Breast epithelium (tissue), 4 donors: ENCODE results near the gene PGBD4. TPM values are rescaled to one million over a fixed set of nuclear protein-coding genes. Genes with fewer than 3 reads are reported as not detected.

ENCODE experiments used
- DNase-seq, 2 donors: peaks; one replicate each; pipeline ENCODE4 v3.0.0-alpha.2; 2019; ENCODE audit warnings: low spot score in 2 of 2
- H3K27ac ChIP-seq, 2 donors: fragments of 200-600 bp; sonication (generic) in 1 of 2; one replicate each; pipeline ENCODE4 v1.5.1; 2016 to 2019; ENCODE audit warnings: mild to moderate bottlenecking in 1 of 2
- H3K27me3 ChIP-seq, 2 donors: fragments of 200-600 bp; sonication (generic) in 1 of 2; one replicate each; pipeline versions ENCODE4 v1.5.1 to v1.6.0; 2017 to 2019; ENCODE audit warnings: control low read depth in 1 of 2, mild to moderate bottlenecking in 1 of 2
- H3K36me3 ChIP-seq: fragments of 200-600 bp; one replicate; pipeline ENCODE4 v1.5.1; 2019
- H3K4me1 ChIP-seq, 2 donors: fragments of 200-600 bp; sonication (generic); one replicate each; pipeline ENCODE4 v1.5.1; 2016 to 2019; ENCODE audit warnings: control low read depth in 1 of 2
- H3K4me3 ChIP-seq, 3 donors: fragments of 200-600 bp; sonication (generic); 1 replicate in 2 of 3; 2 replicates in 1 of 3; pipeline ENCODE4 v1.5.1; 2016 to 2019; ENCODE audit warnings: mild to moderate bottlenecking in 3 of 3, moderate library complexity in 2 of 3
- H3K9me3 ChIP-seq, 2 donors: fragments of 200-600 bp; sonication (generic) in 1 of 2; one replicate each; pipeline ENCODE4 v1.5.1; 2016 to 2019; ENCODE audit warnings: control low read depth in 1 of 2
- POLR2A ChIP-seq: fragments of 450-650 bp; IDR thresholded peaks from one replicate; pipeline ENCODE4 v1.6.1; 2016; ENCODE audit warnings: antibody characterized with exemption, mild to moderate bottlenecking, moderate library complexity
- POLR2AphosphoS5 ChIP-seq, 3 donors: sonication (generic); formaldehyde crosslinking; IDR thresholded peaks; one replicate each; pipeline ENCODE4 v1.6.1; 2017; ENCODE audit warnings: antibody characterized with exemption in 3 of 3
- intact Hi-C: fragments of 100-400 bp; cut with DNase I; formaldehyde crosslinking; loops from one replicate; pipeline ENCODE4 v1.15.1; 2023; ENCODE audit warnings: low total_unique reads
- total RNA-seq, 3 donors: library from RNA; depleted of rRNA; stranded (reverse); fragments of >200 nt; gene quantifications; one replicate each; pipeline ENCODE4 v1.1.0, GENCODE V29; 2016
- TF ChIP-seq, protein P1 (sequence below), 3 donors: fragments of 450-650 bp; IDR thresholded peaks; one replicate each; pipeline ENCODE4 v1.5.1; 2016 to 2017; ENCODE audit warnings: antibody characterized with exemption in 3 of 3, mild to moderate bottlenecking in 3 of 3, moderate library complexity in 3 of 3

PGBD4 gene
- total RNA-seq, 3 donors from 2014 or later, result 0.64 to 1.6 (median 1.3) TPM

DNA sequence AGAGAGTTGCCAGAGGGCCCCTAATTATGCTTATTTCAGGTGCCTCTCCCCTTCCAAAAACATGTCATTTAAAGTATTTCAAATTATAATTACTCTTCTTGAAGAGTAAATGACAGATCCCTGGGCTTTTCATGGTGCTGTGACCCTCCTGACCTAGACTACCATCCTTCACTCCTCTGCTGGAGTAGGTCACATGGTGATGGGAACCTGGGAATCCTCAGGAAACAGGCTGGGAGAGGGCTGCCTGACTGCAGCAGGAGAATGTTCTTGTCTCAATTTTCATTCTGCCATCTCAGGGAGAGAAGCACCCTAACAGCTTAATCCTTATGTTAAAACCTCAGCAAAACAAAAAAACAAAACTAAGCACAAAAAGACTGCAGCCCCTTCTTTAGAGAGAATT, 24.6 kb downstream of the PGBD4 start:
- intact Hi-C loops, result no loop called here
- Histone ChIP-seq H3K36me3 (no peaks in the 10 kb centered on the region), H3K9me3 (no peaks in the 10 kb centered on the region), H3K4me3 (no peak overlapping the region), H3K4me1 (no peaks in the 10 kb centered on the region), H3K27ac (no peak overlapping the region), H3K27me3 (no peaks in the 10 kb centered on the region)
- DNase-seq, result no peak
- TF ChIP-seq, protein P1, sequence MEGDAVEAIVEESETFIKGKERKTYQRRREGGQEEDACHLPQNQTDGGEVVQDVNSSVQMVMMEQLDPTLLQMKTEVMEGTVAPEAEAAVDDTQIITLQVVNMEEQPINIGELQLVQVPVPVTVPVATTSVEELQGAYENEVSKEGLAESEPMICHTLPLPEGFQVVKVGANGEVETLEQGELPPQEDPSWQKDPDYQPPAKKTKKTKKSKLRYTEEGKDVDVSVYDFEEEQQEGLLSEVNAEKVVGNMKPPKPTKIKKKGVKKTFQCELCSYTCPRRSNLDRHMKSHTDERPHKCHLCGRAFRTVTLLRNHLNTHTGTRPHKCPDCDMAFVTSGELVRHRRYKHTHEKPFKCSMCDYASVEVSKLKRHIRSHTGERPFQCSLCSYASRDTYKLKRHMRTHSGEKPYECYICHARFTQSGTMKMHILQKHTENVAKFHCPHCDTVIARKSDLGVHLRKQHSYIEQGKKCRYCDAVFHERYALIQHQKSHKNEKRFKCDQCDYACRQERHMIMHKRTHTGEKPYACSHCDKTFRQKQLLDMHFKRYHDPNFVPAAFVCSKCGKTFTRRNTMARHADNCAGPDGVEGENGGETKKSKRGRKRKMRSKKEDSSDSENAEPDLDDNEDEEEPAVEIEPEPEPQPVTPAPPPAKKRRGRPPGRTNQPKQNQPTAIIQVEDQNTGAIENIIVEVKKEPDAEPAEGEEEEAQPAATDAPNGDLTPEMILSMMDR (IDR thresholded peaks at IDR 0.05), result no peak
- TF ChIP-seq POLR2AphosphoS5 (IDR thresholded peaks at IDR 0.05), result no peak
- no peak for TF ChIP-seq POLR2A

DNA sequence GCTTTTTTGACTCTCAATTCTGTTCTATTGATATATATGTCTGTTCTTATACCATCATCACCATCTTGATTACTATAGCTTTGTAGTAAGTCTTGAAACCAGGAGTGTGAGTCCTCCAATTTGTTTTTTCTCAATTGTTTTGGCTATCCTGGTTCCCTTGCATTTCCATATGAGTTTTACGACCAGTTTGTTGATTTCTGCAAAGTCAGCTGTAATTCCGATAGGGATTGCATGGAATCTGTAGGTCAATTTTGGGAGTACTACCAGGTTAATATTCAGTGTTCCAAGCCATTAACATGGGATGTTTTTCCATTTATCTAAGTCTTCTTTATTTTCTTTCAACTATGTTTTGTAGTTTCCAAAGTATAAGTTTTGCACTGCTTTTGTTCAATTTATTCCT, 27.0 kb downstream of the PGBD4 start:
- Histone ChIP-seq H3K4me1 (no peaks in the 10 kb centered on the region), H3K27me3 (no peaks in the 10 kb centered on the region), H3K27ac (no peak overlapping the region), H3K9me3 (no peaks in the 10 kb centered on the region), H3K36me3 (no peaks in the 10 kb centered on the region), H3K4me3 (no peak overlapping the region)
- intact Hi-C loops, result no loop called here
- no peak for DNase-seq
- TF ChIP-seq POLR2A, result no peak
- no peak for TF ChIP-seq POLR2AphosphoS5 (IDR thresholded peaks at IDR 0.05)
- TF ChIP-seq, protein P1 (IDR thresholded peaks at IDR 0.05), result no peak

DNA sequence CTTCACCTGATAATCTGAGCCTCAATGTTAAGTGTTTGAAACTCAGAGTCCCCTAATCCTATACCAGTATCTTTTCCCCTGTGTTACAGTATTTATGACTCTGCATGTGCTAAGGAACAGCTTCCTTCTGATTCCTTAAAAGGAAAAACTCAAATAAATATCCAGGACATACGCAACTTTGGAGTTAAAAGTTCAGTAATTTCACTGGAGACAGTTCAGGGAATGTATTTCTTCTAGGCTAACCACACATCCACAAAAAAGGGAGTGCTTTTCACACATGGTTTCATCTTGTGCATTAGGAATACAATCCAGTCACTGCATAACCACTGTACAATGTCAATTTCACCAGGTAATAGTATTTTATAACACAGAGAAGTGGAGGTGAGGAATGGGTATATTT, 31.0 kb downstream of the PGBD4 start:
- TF ChIP-seq, protein P1 (IDR thresholded peaks at IDR 0.05), result no peak
- TF ChIP-seq POLR2AphosphoS5 (IDR thresholded peaks at IDR 0.05) (no peak), POLR2A (no peak)
- intact Hi-C loops, result no loop called here
- H3K36me3 ChIP-seq, result no peaks in the 10 kb centered on the region
- no peak overlapping the region for H3K4me3 ChIP-seq
- no peak overlapping the region for H3K27ac ChIP-seq
- H3K9me3 ChIP-seq, result no peaks in the 10 kb centered on the region
- no peaks in the 10 kb centered on the region for H3K27me3 ChIP-seq
- DNase-seq, result no peak
- no peaks in the 10 kb centered on the region for H3K4me1 ChIP-seq

DNA sequence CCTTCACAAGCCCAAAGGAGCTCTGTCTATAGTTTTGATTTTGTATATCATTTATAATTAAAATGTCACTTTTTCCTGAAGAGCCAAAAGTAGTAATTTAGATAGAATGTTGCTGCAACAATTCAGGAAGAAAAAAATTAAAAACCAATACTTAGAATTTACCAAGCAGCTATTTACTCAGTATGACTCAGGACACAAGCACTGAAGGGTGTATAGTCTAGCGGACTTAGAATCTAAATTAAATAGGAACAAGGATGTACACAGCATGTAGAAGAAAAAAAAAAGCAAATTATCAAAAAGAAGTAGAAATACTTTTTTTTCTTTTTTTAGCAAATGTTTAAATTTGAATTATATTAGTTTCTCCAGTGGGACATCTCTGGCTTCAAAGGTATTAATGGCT, 31.6 kb downstream of the PGBD4 start:
- TF ChIP-seq, protein P1 (IDR thresholded peaks at IDR 0.05), result no peak
- no peak for TF ChIP-seq POLR2A
- DNase-seq, result no peak
- Histone ChIP-seq H3K9me3 (no peaks in the 10 kb centered on the region), H3K4me1 (no peaks in the 10 kb centered on the region), H3K27me3 (no peaks in the 10 kb centered on the region), H3K4me3 (no peak overlapping the region), H3K27ac (no peak overlapping the region), H3K36me3 (no peaks in the 10 kb centered on the region)
- intact Hi-C loops, result no loop called here

DNA sequence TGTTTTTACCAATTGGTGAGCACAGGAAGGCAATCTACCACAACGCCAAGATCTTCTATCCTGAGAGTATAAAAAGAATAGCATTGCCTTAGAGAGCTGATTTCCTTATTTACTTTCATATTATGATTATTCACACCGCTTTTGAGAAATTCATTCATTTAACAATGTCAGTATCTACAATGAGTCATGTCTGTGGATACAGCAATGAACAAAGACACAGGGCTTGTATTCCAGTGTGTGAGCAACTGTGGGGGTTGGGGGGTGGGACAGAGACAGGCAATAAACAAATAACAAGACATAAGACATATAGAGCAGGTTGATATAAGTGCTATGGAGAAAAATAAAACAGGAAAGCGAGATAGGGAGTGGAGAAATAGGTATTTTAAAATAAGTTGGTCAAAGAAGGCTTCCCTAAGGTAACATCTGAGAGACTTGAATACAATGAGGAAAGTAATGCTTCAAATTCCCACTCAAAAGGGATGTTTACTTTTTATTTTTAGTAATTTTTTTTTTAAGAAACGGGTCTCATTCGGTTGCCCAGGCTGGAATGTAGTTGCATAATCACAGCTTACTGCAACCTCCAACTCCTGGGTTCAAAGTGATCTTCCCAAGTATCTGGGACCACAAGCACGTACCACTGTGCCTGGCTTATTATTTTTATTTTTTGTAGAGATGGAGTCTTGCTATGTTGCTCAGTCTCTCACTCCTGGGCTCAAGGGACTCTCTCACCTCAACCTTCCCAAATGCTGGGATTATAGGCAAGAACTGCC, 45.7 kb downstream of the PGBD4 start:
- TF ChIP-seq, protein P1 (IDR thresholded peaks at IDR 0.05), result no peak
- TF ChIP-seq POLR2AphosphoS5 (IDR thresholded peaks at IDR 0.05), result no peak
- no peak for TF ChIP-seq POLR2A
- intact Hi-C loops, result no loop called here
- Histone ChIP-seq H3K4me1 (no peaks in the 10 kb centered on the region), H3K36me3 (no peaks in the 10 kb centered on the region), H3K4me3 (no peak overlapping the region), H3K27ac (no peak overlapping the region), H3K9me3 (no peaks in the 10 kb centered on the region), H3K27me3 (no peaks in the 10 kb centered on the region)
- DNase-seq, result no peak
